Measurements from ENCODE around the gene KRT7.
"Not testable (repeated sequence)": the region's sequence is repeated elsewhere in the genome, so short reads cannot be mapped to it uniquely, and the experiment has no call there.

The KRT7 gene

DNA sequence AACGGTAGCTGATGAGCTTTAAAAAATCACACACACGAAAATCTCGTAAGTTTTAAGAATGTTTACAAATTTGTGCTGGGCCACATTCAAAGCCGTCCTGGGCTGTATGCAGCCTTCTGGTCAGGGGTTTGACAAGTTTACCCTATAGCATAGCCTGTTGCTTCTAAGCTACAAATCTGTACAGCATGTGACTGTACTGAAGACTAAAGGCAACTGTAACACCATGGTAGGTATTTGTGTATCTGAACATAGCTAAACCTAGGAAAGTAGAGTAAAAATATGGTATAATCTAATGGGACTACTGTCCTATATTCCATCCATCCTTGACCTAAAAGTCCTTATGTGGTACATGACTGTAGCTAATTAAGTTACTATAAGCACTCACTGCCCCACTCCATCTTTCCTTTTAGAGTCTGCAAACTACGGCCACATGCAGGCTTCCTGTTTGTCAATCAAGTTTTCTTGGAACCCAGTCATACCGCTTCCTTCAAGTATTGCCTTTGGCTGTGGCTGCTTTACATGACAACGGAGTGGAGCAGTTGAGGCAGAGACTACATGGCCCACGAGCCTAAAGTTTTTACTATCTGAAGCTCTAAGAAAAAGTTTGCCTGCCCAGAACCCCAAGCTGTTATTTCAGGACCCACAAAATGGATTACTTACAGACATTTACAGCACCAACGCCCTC lies 18.5 kb downstream of the KRT7 start:
- Histone ChIP-seq H3K4me2 (ENCODE audit: low read length, poor library complexity, severe bottlenecking) (no peak overlapping the region), H3K27me3 (ENCODE audit: control insufficient read depth in 1 of 2, insufficient read depth in 1 of 2, low read length in 2 of 2) (peaks cover 0 to 70% of the 10 kb centered on the region in 2 experiments), H2BK12ac (ENCODE audit: low read length in 2 of 2) (no peak overlapping the region), H2AK5ac (ENCODE audit: low read length, severe bottlenecking) (peak overlapping the region; percentile 24), H3K18ac (ENCODE audit: low read depth in 1 of 2, low read length in 2 of 2) (no peak overlapping the region), H3K27ac (ENCODE audit: low read length, poor library complexity, severe bottlenecking) (no peak overlapping the region), H4K8ac (ENCODE audit: low read length) (no peak overlapping the region), H3K23ac (ENCODE audit: low read length in 2 of 2) (no peak overlapping the region), H3K36me3 (ENCODE audit: control insufficient read depth in 1 of 2, insufficient read depth in 2 of 2, low read depth in 1 of 2, low read length in 2 of 2) (no peaks in the 10 kb centered on the region), H2AFZ (ENCODE audit: low read depth, low read length) (no peak overlapping the region), H2BK15ac (ENCODE audit: low read depth, poor library complexity, severe bottlenecking) (no peak overlapping the region), H2BK120ac (ENCODE audit: low read depth, low read length) (no peak overlapping the region), H2BK5ac (ENCODE audit: low read depth, low read length, poor library complexity, severe bottlenecking) (no peak overlapping the region), H3K79me1 (replicated peaks; ENCODE audit: low read length, poor library complexity, severe bottlenecking) (no peaks in the 10 kb centered on the region), H3K9ac (ENCODE audit: low read length) (no peak overlapping the region), H3K14ac (ENCODE audit: low read length in 2 of 2) (no peak overlapping the region), H3K4ac (ENCODE audit: low read depth in 1 of 2, low read length in 2 of 2) (no peak overlapping the region), H3K9me3 (ENCODE audit: control insufficient read depth, low read length) (no peaks in the 10 kb centered on the region), H3K4me3 (ENCODE audit: insufficient read depth in 1 of 2, low read depth in 1 of 2, low read length in 2 of 2) (no peak overlapping the region), H4K91ac (ENCODE audit: low read length) (no peak overlapping the region), H3K4me1 (ENCODE audit: control insufficient read depth, insufficient read depth, low read depth, low read length) (peaks cover 50% of the 10 kb centered on the region)
- WGBS, result 77% methylated on average over 8 of the region's 9 CpGs
- no peak for DNase-seq

- not testable (repeated sequence) for H3K9ac ChIP-seq (ENCODE audit: low read length); H3K79me1 ChIP-seq (replicated peaks; ENCODE audit: low read length, poor library complexity, severe bottlenecking); H3K4me2 ChIP-seq (ENCODE audit: low read length, poor library complexity, severe bottlenecking); H3K36me3 ChIP-seq (ENCODE audit: control insufficient read depth in 1 of 2, insufficient read depth in 2 of 2, low read depth in 1 of 2, low read length in 2 of 2); H4K91ac ChIP-seq (ENCODE audit: low read length); H3K18ac ChIP-seq (ENCODE audit: low read depth in 1 of 2, low read length in 2 of 2); H2BK5ac ChIP-seq (ENCODE audit: low read depth, low read length, poor library complexity, severe bottlenecking); H3K4ac ChIP-seq (ENCODE audit: low read depth in 1 of 2, low read length in 2 of 2); H2BK12ac ChIP-seq (ENCODE audit: low read length in 2 of 2); H3K9me3 ChIP-seq (ENCODE audit: control insufficient read depth, low read length); H2BK120ac ChIP-seq (ENCODE audit: low read depth, low read length); H2BK15ac ChIP-seq (ENCODE audit: low read depth, poor library complexity, severe bottlenecking); H3K4me3 ChIP-seq (ENCODE audit: insufficient read depth in 1 of 2, low read depth in 1 of 2, low read length in 2 of 2); H3K23ac ChIP-seq (ENCODE audit: low read length in 2 of 2); H3K27ac ChIP-seq (ENCODE audit: low read length, poor library complexity, severe bottlenecking); H2AK5ac ChIP-seq (ENCODE audit: low read length, severe bottlenecking); H4K8ac ChIP-seq (ENCODE audit: low read length); H2AFZ ChIP-seq (ENCODE audit: low read depth, low read length); H3K14ac ChIP-seq (ENCODE audit: low read length in 2 of 2); DNase-seq
- Histone ChIP-seq H3K4me1 (ENCODE audit: control insufficient read depth, insufficient read depth, low read depth, low read length) (peaks cover 45% of the 10 kb centered on the region), H3K27me3 (ENCODE audit: control insufficient read depth in 1 of 2, insufficient read depth in 1 of 2, low read length in 2 of 2) (peaks cover 3 to 77% of the 10 kb centered on the region in 2 experiments)
- WGBS, result 56% methylated on average over 8 of the region's 8 CpGs
Observed at GRCh38 chr12:52252175-52252615, 19.2 kb downstream of the KRT7 start.

DNA sequence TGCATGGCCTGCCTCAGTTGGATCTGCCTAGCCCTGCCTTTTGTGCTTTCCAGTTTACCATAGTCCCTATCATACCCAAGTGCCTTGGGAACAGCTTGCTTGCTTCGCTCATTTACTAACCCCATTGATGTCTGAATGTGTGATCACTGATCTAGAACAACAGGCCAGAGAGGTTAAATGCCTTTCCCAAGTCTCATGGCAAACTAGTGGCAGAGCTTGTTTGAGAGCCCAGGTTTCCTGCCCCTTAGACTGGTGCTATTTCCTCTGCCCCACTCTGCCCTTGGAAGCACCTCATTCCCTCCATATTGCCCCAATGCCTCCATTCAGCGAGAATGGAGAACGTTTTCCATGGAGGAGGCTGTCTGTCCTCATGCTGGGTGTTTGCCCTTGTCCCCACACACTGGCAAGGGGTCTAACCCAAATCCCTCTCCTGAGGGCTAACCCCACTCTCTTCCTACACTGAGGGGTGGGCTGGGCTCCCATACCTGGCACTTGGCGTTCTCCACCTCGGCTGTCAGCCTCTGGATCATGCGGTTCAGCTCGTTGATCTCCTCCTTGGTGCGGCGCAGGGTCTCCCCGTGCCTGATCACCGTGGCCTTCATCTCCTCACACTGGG lies 19.8 kb downstream of the KRT7 start:
- Histone ChIP-seq H3K14ac (ENCODE audit: low read length in 2 of 2) (no peak overlapping the region), H3K79me1 (replicated peaks; ENCODE audit: low read length, poor library complexity, severe bottlenecking) (no peaks in the 10 kb centered on the region), H3K27me3 (ENCODE audit: control insufficient read depth in 1 of 2, insufficient read depth in 1 of 2, low read length in 2 of 2) (peaks cover 6 to 84% of the 10 kb centered on the region in 2 experiments), H3K23ac (ENCODE audit: low read length in 2 of 2) (no peak overlapping the region), H3K36me3 (ENCODE audit: control insufficient read depth in 1 of 2, insufficient read depth in 2 of 2, low read depth in 1 of 2, low read length in 2 of 2) (no peaks in the 10 kb centered on the region), H3K4me3 (ENCODE audit: insufficient read depth in 1 of 2, low read depth in 1 of 2, low read length in 2 of 2) (no peak overlapping the region), H2BK5ac (ENCODE audit: low read depth, low read length, poor library complexity, severe bottlenecking) (no peak overlapping the region), H3K4me2 (ENCODE audit: low read length, poor library complexity, severe bottlenecking) (no peak overlapping the region), H3K18ac (ENCODE audit: low read depth in 1 of 2, low read length in 2 of 2) (no peak overlapping the region), H2BK15ac (ENCODE audit: low read depth, poor library complexity, severe bottlenecking) (no peak overlapping the region), H3K4ac (ENCODE audit: low read depth in 1 of 2, low read length in 2 of 2) (no peak overlapping the region), H3K4me1 (ENCODE audit: control insufficient read depth, insufficient read depth, low read depth, low read length) (peaks cover 40% of the 10 kb centered on the region), H3K27ac (ENCODE audit: low read length, poor library complexity, severe bottlenecking) (no peak overlapping the region), H2AK5ac (ENCODE audit: low read length, severe bottlenecking) (no peak overlapping the region), H4K8ac (ENCODE audit: low read length) (no peak overlapping the region), H3K9ac (ENCODE audit: low read length) (no peak overlapping the region), H2BK12ac (ENCODE audit: low read length in 2 of 2) (no peak overlapping the region), H2AFZ (ENCODE audit: low read depth, low read length) (no peak overlapping the region), H3K9me3 (ENCODE audit: control insufficient read depth, low read length) (no peaks in the 10 kb centered on the region), H4K91ac (ENCODE audit: low read length) (no peak overlapping the region), H2BK120ac (ENCODE audit: low read depth, low read length) (no peak overlapping the region)
- WGBS, result 89% methylated on average over 11 of the region's 11 CpGs
- no peak for DNase-seq

- Histone ChIP-seq H2AK5ac (ENCODE audit: low read length, severe bottlenecking) (peak overlapping the region; percentile 41), H4K91ac (ENCODE audit: low read length) (no peak overlapping the region), H3K79me1 (replicated peaks; ENCODE audit: low read length, poor library complexity, severe bottlenecking) (no peaks in the 10 kb centered on the region), H2BK12ac (ENCODE audit: low read length in 2 of 2) (no peak overlapping the region), H4K8ac (ENCODE audit: low read length) (no peak overlapping the region), H3K4ac (ENCODE audit: low read depth in 1 of 2, low read length in 2 of 2) (no peak overlapping the region), H3K36me3 (ENCODE audit: control insufficient read depth in 1 of 2, insufficient read depth in 2 of 2, low read depth in 1 of 2, low read length in 2 of 2) (no peaks in the 10 kb centered on the region), H2BK5ac (ENCODE audit: low read depth, low read length, poor library complexity, severe bottlenecking) (no peak overlapping the region), H3K27ac (ENCODE audit: low read length, poor library complexity, severe bottlenecking) (no peak overlapping the region), H3K18ac (ENCODE audit: low read depth in 1 of 2, low read length in 2 of 2) (no peak overlapping the region), H3K23ac (ENCODE audit: low read length in 2 of 2) (no peak overlapping the region), H2BK120ac (ENCODE audit: low read depth, low read length) (no peak overlapping the region), H3K14ac (ENCODE audit: low read length in 2 of 2) (no peak overlapping the region), H3K9ac (ENCODE audit: low read length) (no peak overlapping the region), H3K9me3 (ENCODE audit: control insufficient read depth, low read length) (no peaks in the 10 kb centered on the region), H3K4me1 (ENCODE audit: control insufficient read depth, insufficient read depth, low read depth, low read length) (peaks cover 39% of the 10 kb centered on the region), H3K4me3 (ENCODE audit: insufficient read depth in 1 of 2, low read depth in 1 of 2, low read length in 2 of 2) (no peak overlapping the region), H2AFZ (ENCODE audit: low read depth, low read length) (no peak overlapping the region), H3K27me3 (ENCODE audit: control insufficient read depth in 1 of 2, insufficient read depth in 1 of 2, low read length in 2 of 2) (peaks cover 6 to 88% of the 10 kb centered on the region in 2 experiments), H2BK15ac (ENCODE audit: low read depth, poor library complexity, severe bottlenecking) (no peak overlapping the region), H3K4me2 (ENCODE audit: low read length, poor library complexity, severe bottlenecking) (no peak overlapping the region)
- no peak for DNase-seq
- 89% methylated on average over 14 of the region's 14 CpGs for WGBS
Observed at GRCh38 chr12:52253391-52254179, 20.5 kb downstream of the KRT7 start.

Measured in mesenchymal stem cell (in vitro differentiated cells and primary cell).